SK-N-SH treated with all-trans-retinoic acid at 6 μM for 48 hours (cell line): ENCODE data around the gene BLOC1S1.

Source experiments
- ARNTL ChIP-seq: fragments of 450-650 bp; formaldehyde crosslinking; IDR thresholded peaks from 2 replicates; pipeline ENCODE4 v1.5.0; 2020; ENCODE audit warnings: low read depth, mild to moderate bottlenecking, moderate library complexity, borderline replicate concordance
- GLIS3 ChIP-seq: fragments of 250-450 bp; sonication (Bioruptor Pico); IDR thresholded peaks from 2 replicates; pipeline ENCODE4 v1.5.0; 2020; ENCODE audit warnings: mild to moderate bottlenecking, moderate library complexity
- PPARA ChIP-seq: fragments of 250-450 bp; sonication (Bioruptor Pico); IDR thresholded peaks from 2 replicates; pipeline ENCODE4 v1.5.0; 2020; ENCODE audit warnings: mild to moderate bottlenecking, borderline replicate concordance
- RARB ChIP-seq: fragments of 250-450 bp; sonication (Bioruptor Pico); IDR thresholded peaks from 2 replicates; pipeline ENCODE4 v1.8.0; 2021; ENCODE audit warnings: mild to moderate bottlenecking, moderate library complexity
- SNAI2 ChIP-seq: fragments of 250-450 bp; sonication (Bioruptor Pico); IDR thresholded peaks from 2 replicates; pipeline ENCODE4 v1.5.0; 2020; ENCODE audit warnings: mild to moderate bottlenecking, moderate library complexity
- TF ChIP-seq, protein P1 (sequence below): fragments of 250-450 bp; sonication (Bioruptor Pico); IDR thresholded peaks from 2 replicates; pipeline ENCODE4 v1.8.0; 2020; ENCODE audit warnings: mild to moderate bottlenecking, moderate library complexity, borderline replicate concordance
- TF ChIP-seq, protein P2 (sequence below): fragments of 250-450 bp; sonication (Bioruptor Pico); IDR thresholded peaks from 2 replicates; pipeline ENCODE4 v1.5.1; 2020; ENCODE audit warnings: low read depth, mild to moderate bottlenecking, moderate library complexity
- TF ChIP-seq, protein P3 (sequence below): fragments of 250-450 bp; sonication (Bioruptor Pico); IDR thresholded peaks from 2 replicates; pipeline ENCODE4 v1.5.1; 2021; ENCODE audit warnings: mild to moderate bottlenecking, moderate library complexity

DNA sequence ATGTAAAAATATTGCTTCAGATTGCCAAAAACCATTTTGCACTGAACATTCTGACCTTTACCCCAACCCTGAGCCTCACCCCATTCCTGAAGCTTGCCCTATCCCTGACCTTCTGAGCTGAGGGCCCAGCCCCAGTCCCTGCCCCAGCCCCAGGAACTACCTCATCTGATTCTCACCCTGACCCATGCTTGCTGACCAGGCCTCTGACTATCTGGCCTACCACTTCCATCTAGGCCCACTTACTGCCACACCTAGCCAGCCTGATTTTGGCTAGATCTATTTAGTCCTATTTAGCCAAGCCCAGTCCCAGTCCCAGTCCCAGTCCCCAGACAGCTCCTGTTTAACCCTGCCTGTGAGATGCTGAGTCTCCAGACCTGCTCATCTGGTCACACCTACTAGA lies 45.6 kb upstream of the BLOC1S1 start:
- TF ChIP-seq ARNTL (CRISPR knock-in tag) (no peak), GLIS3 (CRISPR knock-in tag) (no peak), RARB (CRISPR knock-in tag) (no peak), PPARA (CRISPR knock-in tag) (no peak), SNAI2 (no peak)
- TF ChIP-seq, protein P1, sequence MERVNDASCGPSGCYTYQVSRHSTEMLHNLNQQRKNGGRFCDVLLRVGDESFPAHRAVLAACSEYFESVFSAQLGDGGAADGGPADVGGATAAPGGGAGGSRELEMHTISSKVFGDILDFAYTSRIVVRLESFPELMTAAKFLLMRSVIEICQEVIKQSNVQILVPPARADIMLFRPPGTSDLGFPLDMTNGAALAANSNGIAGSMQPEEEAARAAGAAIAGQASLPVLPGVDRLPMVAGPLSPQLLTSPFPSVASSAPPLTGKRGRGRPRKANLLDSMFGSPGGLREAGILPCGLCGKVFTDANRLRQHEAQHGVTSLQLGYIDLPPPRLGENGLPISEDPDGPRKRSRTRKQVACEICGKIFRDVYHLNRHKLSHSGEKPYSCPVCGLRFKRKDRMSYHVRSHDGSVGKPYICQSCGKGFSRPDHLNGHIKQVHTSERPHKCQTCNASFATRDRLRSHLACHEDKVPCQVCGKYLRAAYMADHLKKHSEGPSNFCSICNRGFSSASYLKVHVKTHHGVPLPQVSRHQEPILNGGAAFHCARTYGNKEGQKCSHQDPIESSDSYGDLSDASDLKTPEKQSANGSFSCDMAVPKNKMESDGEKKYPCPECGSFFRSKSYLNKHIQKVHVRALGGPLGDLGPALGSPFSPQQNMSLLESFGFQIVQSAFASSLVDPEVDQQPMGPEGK = no peak
- TF ChIP-seq, protein P2, sequence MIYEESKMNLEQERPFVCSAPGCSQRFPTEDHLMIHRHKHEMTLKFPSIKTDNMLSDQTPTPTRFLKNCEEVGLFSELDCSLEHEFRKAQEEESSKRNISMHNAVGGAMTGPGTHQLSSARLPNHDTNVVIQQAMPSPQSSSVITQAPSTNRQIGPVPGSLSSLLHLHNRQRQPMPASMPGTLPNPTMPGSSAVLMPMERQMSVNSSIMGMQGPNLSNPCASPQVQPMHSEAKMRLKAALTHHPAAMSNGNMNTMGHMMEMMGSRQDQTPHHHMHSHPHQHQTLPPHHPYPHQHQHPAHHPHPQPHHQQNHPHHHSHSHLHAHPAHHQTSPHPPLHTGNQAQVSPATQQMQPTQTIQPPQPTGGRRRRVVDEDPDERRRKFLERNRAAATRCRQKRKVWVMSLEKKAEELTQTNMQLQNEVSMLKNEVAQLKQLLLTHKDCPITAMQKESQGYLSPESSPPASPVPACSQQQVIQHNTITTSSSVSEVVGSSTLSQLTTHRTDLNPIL (CRISPR knock-in tag) = no peak
- TF ChIP-seq, protein P3, sequence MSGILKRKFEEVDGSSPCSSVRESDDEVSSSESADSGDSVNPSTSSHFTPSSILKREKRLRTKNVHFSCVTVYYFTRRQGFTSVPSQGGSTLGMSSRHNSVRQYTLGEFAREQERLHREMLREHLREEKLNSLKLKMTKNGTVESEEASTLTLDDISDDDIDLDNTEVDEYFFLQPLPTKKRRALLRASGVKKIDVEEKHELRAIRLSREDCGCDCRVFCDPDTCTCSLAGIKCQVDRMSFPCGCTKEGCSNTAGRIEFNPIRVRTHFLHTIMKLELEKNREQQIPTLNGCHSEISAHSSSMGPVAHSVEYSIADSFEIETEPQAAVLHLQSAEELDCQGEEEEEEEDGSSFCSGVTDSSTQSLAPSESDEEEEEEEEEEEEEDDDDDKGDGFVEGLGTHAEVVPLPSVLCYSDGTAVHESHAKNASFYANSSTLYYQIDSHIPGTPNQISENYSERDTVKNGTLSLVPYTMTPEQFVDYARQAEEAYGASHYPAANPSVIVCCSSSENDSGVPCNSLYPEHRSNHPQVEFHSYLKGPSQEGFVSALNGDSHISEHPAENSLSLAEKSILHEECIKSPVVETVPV (CRISPR knock-in tag) = no peak
